Lung (tissue), 12 donors: Measurements from ENCODE around the gene IL1RAPL1. TPM values are rescaled to one million over a fixed set of nuclear protein-coding genes. Genes with fewer than 3 reads are reported as not detected.
"Not testable (repeated sequence)": the region's sequence is repeated elsewhere in the genome, so short reads cannot be mapped to it uniquely, and the experiment has no call there.

Source experiments
- ATAC-seq: fragments of 200-7000 bp; cut with Tn5 transposase; one replicate; pipeline ENCODE4 v1.9.1; 2020; ENCODE audit warnings: moderate number of reproducible peaks; ENCODE audit not compliant: insufficient read depth, low FRiP score
- DNase-seq, 3 donors: peaks; one replicate each; pipeline ENCODE4 v3.0.0-alpha.2; 2013 to 2017
- H3K27ac ChIP-seq, 2 donors: one replicate each; pipeline ENCODE4 v1.5.1; 2013; ENCODE audit warnings: mild to moderate bottlenecking in 2 of 2, moderate library complexity in 2 of 2, control low read depth in 1 of 2, inconsistent platforms in 1 of 2, low read depth in 1 of 2, low read length in 1 of 2
- H3K27me3 ChIP-seq, 3 donors: one replicate each; pipeline ENCODE4 v1.5.1; 2013; ENCODE audit warnings: low read length in 2 of 3; ENCODE audit not compliant: control insufficient read depth in 3 of 3, insufficient read depth in 3 of 3
- H3K36me3 ChIP-seq, 4 donors: one replicate each; pipeline ENCODE4 v1.5.1; 2013; ENCODE audit warnings: low read length in 4 of 4, mild to moderate bottlenecking in 1 of 4, moderate library complexity in 1 of 4; ENCODE audit not compliant: control insufficient read depth in 4 of 4, insufficient read depth in 4 of 4
- H3K4me1 ChIP-seq, 5 donors: one replicate each; pipeline ENCODE4 v1.5.1; 2013; ENCODE audit warnings: low read length in 5 of 5, mild to moderate bottlenecking in 2 of 5, moderate library complexity in 1 of 5; ENCODE audit not compliant: control insufficient read depth in 5 of 5, insufficient read depth in 5 of 5
- H3K4me3 ChIP-seq: one replicate; pipeline ENCODE4 v1.5.1; 2013; ENCODE audit warnings: mild to moderate bottlenecking, control low read depth, moderate library complexity
- H3K9ac ChIP-seq, 2 donors: one replicate each; pipeline ENCODE4 v1.5.1; 2013; ENCODE audit warnings: low read length in 2 of 2, control low read depth in 1 of 2; ENCODE audit not compliant: insufficient read depth in 1 of 2
- H3K9me3 ChIP-seq, 4 donors: one replicate each; pipeline ENCODE4 v1.5.1; 2013; ENCODE audit warnings: low read length in 3 of 4, mild to moderate bottlenecking in 1 of 4, moderate library complexity in 1 of 4; ENCODE audit not compliant: control insufficient read depth in 4 of 4, insufficient read depth in 3 of 4
- CTCF ChIP-seq: IDR thresholded peaks from 2 replicates; pipeline ENCODE4 v1.5.1; 2012; ENCODE audit warnings: mild to moderate bottlenecking; ENCODE audit errors: control extremely low read depth, extremely low read depth
- WGBS, 2 donors: extraction: QIAGEN DNeasy Blood & Tissue Kit; methylation state at CpG; one replicate each; pipeline ENCODE4 v1.1.7; 2013; 5-methylcytosine and 5-hydroxymethylcytosine counted together
- polyA plus RNA-seq, 2 donors: library from polyadenylated mRNA; stranded (reverse); fragments of 200-250 nt; gene quantifications; one replicate each; pipeline ENCODE4 v1.2.1, GENCODE V29; 2013
- total RNA-seq, 2 donors: library from RNA; depleted of rRNA in 1 of 2; stranded (reverse); fragments of >200 nt in 1 of 2; gene quantifications; one replicate each; pipeline ENCODE4 v1.2.1, GENCODE V29; 2014 to 2021
- donor health status: control.
- donor health status: control.
- donor health status: Bipolar disorder and iron deficiency.
- donor health status: healthy.
- donor health status: DM: yes; HTN: yes; CAD: no.

The IL1RAPL1 gene
- total and polyA plus RNA-seq, 4 donors, result 2.2 TPM; not detected in 3

GRCh38 chrX:29348288-29348687, 761.0 kb downstream of the IL1RAPL1 start:
- Histone ChIP-seq H3K9me3 (no peaks in the 10 kb centered on the region), H3K9ac (no peak overlapping the region), H3K27me3 (peaks cover 0 to 2% (median 0%) of the 10 kb centered on the region in 3 donors), H3K27ac (no peak overlapping the region), H3K4me1 (no peaks in the 10 kb centered on the region), H3K36me3 (no peaks in the 10 kb centered on the region), H3K4me3 (no peak overlapping the region)
- DNase-seq, result no peak
- TF ChIP-seq CTCF, result no peak
- ATAC-seq, result no peak

- H3K4me1 ChIP-seq, result no peaks in the 10 kb centered on the region
These were observed 772.0 kb downstream of the IL1RAPL1 start for GRCh38 chrX:29359276-29359675.

GRCh38 chrX:29374765-29375164, 787.5 kb downstream of the IL1RAPL1 start:
- not testable (repeated sequence) for H3K9ac ChIP-seq, ATAC-seq, H3K4me3 ChIP-seq, H3K27ac ChIP-seq, H3K4me1 ChIP-seq, H3K36me3 ChIP-seq, DNase-seq, H3K27me3 ChIP-seq
- H3K9me3 ChIP-seq, result peaks cover 0 to 17% (median 2%) of the 10 kb centered on the region in 4 donors

More at GRCh38 chrX:29359276-29359675, 772.0 kb downstream of the IL1RAPL1 start:
- Histone ChIP-seq H3K27me3 (peaks cover 0 to 2% (median under 1%) of the 10 kb centered on the region in 3 donors), H3K36me3 (no peaks in the 10 kb centered on the region), H3K27ac (no peak overlapping the region), H3K4me3 (no peak overlapping the region), H3K9ac (no peak overlapping the region), H3K9me3 (no peaks in the 10 kb centered on the region)
- ATAC-seq, result no peak
- DNase-seq, result no peak
- no peak for TF ChIP-seq CTCF
- WGBS, 2 donors, result 84 to 90% methylated on average over 1 of the region's 1 CpG

GRCh38 chrX:29376584-29376983, 789.3 kb downstream of the IL1RAPL1 start:
- H3K4me1 ChIP-seq, result no peaks in the 10 kb centered on the region
- 69 to 70% methylated on average over 1 of the region's 1 CpG for WGBS, 2 donors
- no peak overlapping the region for H3K4me3 ChIP-seq
- ATAC-seq, result no peak
- TF ChIP-seq CTCF, result no peak
- H3K9me3 ChIP-seq, result peaks cover 0 to 17% (median 2%) of the 10 kb centered on the region in 4 donors
- DNase-seq, result no peak
- H3K27me3 ChIP-seq, result no peaks in the 10 kb centered on the region
- no peak overlapping the region for H3K9ac ChIP-seq
- H3K27ac ChIP-seq, result no peak overlapping the region
- H3K36me3 ChIP-seq, result no peaks in the 10 kb centered on the region
